ENCODE results near the gene CENPX.

CENPX gene

GRCh38 chr17:81968850-81969812, 53.5 kb downstream of the CENPX start:
- no peak for TF ChIP-seq CTCF (IDR thresholded peaks at IDR 0.05; ENCODE audit: extremely low read depth, insufficient read depth, missing control alignments)
- in situ Hi-C loops (cut with MboI; ENCODE audit: low pct_unique_long_range_greater_than_20kb, low sequenced_read_pairs, unreplicated experiment) = no loop called here
- DNase-seq (ENCODE audit: low spot score) = no peak
